DMS153 (cell line): Measurements from ENCODE around the gene SLC27A1.
"Not testable (repeated sequence)": the region's sequence is repeated elsewhere in the genome, so short reads cannot be mapped to it uniquely, and the experiment has no call there.

Experiments used
- DNase-seq: peaks from one replicate; lab custom pipeline; 2025; lab: John Stamatoyannopoulos, UW

Gene SLC27A1

DNA sequence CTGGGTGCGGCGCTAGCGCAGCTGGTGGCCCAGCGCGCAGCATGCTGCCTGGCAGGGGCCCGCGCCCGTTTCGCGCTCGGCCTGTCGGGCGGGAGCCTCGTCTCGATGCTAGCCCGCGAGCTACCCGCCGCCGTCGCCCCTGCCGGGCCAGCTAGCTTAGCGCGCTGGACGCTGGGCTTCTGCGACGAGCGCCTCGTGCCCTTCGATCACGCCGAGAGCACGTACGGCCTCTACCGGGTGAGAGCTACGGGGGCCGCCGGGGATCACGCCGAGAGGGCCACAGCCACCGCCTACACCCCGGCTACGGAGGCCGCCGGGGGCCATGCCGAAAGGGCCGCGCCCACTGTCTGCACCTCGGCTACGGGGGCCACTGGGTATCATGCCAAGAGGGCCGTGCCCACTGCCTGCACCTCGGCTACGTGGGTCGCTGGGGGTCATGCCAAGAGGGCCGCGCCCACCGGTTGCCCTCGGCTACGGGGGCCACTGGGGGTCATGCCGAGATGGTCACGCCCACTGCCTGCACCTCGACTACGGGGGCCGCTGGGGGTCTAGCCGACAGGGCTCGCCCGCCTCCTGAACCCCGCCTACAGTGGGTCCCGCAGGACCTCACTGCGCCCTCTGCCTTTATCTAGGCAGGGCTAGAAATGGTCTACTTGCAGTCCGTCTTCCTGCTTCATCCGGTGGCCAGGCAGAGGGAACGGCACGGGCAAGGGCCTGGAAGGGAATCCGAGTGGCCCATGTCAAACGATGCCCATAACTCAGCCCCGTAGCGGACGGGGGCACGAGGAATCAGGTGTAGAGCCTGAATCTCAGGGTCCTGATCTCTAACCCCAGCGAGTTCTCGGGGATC, 41.6 kb downstream of the SLC27A1 start:
- DNase-seq = peak; percentile 75

DNA sequence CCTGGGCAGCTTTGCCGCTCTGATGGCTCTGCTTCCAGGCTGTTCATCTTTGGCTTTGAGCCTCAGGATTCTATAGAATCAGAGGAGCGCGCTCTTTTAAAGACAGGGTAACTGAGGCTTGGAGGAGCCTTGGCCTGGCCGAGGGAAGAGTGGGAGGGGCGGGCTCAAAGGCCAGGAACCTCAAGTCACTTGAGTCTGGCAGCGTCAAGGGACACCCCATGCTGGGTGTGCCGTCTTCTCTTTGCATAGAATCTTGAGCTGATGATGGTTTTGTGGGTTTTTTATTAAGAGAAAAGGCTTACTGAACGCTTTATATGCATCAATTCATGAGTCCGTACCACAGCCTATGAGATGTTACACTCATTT, 42.2 kb downstream of the SLC27A1 start:
- DNase-seq = no peak

DNA sequence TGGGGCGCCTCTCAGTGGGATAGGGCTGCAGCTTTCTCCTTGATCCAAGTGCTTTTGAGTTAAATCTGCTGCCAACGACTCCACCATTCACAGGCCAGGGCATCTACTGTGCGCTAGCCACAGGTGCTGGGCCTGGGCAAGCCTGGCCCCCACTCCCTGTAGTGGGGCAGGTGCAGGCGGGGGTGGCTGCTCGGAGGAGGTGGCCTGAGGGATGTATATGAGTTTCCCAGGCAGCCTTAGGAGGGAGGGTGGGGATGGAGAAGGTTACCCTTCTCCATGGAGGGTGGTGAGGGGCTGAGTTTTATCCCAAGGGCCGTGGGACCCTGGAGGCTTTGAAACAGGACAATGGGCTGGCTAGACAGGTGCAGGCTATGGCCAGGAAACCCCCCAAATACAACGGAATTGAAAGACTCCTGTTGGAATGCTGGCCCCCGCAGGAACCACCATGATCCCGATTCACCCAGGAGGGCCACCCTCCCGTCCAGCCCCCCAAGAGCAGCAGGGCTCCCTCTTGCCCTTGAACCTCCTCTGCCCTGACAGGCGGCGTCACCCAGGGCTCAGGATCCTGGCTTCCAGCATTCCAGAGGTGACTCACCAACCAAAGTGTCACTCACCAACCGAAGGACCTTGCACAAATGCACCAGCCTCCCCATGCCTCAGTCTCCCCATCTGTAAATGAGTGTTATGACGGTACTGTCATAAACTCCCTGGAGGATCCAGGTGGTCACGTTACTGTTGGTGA, 45.3 kb downstream of the SLC27A1 start:
- DNase-seq = no peak

DNA sequence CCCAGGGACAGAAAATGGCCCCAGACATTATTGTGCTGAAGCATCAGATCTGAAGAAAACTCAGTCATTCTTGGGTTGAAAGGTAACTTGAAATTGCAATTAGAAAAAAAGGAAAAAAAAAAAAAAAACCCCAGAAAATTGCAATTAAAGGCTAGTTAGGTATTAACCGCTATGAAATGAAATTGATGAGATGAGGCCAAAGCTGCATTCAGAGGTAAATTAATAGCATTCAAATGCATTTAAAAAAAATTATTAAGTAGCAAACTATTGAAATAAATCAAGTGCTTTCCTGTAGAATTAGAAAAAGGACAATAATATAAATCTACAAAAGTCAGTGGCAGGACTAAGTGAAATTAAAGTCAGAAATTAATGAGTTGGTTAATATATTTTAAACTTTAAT, 47.6 kb downstream of the SLC27A1 start:
- DNase-seq = no peak

DNA sequence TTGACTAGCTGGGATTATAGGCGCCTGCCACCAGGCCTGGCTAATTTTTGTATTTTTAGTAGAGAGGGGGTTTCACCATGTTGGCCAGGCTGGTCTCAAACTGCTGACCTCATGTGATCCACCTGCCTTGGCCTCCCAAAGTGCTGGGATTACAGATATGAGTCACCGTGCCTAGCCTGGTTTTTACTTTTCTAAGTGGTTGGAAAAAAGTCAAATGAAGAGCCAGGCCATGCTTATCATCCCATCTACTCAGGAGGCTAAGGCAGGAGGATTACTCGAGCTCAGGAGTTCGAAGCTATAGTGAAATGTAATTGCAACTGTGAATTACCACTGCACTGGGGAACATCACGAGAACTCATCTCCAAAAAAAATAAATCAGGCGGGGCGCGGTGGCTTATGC, 48.3 kb downstream of the SLC27A1 start:
- DNase-seq = not testable (repeated sequence)

DNA sequence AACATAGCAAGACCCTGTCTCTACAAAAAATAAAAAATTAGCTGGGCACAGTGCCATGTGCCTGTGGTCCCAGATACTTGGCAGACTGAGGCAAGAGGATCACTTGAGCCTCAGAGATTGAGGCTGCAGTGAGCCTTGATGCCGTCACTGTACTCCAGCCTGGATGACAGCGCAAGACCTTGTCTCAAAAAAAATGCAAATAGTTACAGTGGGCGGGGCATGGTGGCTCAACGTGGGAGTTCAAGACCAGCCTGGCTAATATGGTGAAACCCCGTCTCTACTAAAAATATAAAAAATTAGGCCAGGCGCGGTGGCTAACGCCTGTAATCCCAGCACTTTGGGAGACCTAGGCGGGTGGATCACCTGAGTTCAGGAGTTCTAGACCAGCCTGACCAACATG, 49.6 kb downstream of the SLC27A1 start:
- no peak for DNase-seq

DNA sequence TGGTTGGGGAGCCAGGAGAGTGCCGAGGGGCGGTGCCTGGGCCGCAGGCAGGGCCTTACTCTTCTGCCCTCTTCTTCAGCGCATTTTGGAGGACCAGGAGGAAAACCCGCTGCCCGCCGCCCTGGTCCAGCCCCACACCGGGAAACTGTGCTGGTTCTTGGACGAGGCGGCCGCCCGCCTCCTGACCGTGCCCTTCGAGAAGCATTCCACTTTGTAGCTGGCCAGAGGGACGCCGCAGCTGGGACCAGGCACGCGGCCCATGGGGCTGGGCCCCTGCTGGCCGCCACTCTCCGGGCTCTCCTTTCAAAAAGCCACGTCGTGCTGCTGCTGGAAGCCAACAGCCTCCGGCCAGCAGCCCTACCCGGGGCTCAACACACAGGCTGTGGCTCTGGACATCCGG, 50.5 kb downstream of the SLC27A1 start:
- DNase-seq = no peak

DNA sequence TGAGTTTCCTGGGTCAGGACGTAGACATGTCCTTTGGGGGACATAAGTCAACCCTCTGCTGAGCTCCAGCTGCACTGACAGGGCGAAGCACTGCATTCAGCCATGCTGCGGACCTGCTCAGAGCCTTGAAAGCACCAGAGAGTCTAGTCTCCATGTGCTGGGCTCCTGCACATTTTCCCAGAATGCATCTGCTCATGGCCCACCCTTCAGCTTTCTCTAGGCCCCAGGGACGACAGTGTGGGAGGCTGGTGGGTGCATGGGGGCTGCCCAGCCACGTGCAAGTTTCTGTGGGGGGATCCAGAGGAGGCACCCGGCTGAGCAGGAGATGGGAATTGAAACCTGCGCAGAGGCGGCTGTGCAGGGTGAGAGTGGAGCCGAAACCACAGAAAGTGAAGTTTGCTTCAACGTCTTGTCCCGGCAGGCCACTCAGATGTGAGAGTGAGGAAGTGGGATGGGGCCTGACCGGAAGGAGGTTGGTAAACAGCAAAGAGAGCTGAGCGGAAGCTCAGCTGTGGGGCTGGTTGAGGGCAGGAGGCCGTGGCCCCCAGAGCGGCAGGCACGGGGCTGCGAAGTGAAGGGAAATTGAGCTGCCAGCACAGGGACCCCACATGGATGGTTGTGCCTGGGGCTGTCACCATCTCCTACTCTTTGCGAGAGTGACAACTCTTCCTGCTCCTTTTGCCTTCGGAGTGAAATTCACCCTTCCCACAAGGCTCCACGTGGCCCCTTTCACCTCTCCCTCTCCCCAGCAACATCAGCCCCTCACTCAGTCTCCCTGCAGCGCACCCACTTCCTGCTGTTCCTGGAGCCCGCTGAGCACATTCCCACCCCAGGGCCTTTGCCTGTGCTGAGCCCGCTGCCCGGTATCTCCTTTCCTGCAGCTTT, 52.9 kb downstream of the SLC27A1 start:
- no peak for DNase-seq

DNA sequence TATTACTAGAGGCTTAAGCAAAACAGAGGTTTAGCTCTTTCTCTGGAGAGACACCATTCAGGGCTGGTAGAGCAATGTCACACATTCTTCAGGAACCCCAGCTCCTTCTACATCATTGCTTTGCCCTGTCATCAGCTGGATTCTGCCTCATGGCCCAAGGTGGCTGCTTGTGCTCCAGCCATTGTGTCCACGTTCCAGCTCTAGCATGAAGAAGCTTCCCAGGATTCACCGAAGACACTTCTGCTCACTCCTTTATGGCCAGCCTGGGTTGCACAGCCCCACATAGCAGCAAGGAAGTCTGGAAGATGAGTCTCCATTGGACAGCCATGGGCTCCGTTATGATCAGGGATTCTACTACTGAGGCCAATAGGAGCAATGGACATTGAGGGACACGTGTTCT, 54.3 kb downstream of the SLC27A1 start:
- no peak for DNase-seq

DNA sequence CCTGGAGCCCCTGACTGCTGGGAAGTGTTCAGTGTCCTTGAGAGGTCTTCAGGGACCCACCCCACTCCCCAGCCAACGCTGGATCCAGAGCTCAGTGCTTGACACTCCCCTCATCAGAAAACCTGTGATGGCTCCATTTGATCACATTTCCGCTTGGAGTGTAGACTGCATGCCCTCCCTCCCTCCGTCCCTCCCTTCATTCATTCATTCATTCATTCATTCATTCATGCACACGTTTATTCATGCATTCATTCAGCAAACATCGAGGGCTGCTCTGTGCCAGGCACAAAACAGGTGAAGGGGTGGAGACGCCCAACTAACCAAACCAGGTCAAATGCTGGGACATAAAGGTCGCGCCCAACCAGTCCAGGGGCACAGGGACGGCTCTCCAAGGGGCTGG, 54.8 kb downstream of the SLC27A1 start:
- DNase-seq = no peak

DNA sequence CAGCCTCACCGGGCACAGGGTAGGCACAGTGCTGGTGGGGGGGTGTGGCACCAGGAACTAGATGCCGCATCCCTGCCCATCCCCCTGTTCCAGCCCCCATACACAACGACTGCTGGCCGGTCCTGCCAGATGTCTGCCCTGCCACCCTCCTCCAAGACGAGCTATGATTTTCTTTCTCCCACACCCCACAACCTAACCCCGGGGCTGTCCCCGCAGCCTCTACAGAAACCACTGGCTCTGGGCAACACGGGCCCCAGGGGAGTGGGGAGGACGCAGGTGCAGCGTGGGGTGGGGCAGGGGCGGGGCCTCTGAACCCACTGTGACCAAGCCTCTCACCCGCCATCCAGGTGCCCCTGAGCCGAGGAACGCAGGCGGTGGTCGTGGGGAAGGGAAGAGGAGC, 56.6 kb downstream of the SLC27A1 start:
- DNase-seq = no peak

DNA sequence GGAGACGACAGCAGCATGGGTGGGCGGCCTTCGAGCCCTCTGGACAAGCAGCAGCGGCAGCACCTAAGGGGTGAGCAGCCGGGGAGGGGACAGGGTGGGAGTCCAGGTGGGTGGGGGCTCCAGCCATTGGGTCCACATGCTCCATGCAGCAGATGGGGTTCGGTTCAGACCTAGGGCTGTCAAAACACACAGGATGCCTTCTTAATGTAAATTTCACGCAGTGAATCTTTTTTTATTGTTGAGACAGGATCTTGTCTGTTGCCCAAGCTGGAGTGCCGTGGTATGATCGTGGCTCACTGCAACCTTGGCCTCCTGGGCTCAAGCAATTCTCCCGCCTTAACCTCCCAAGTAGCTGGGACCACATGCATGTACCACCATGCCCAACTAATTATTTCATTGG, 57.0 kb downstream of the SLC27A1 start:
- DNase-seq = no peak

DNA sequence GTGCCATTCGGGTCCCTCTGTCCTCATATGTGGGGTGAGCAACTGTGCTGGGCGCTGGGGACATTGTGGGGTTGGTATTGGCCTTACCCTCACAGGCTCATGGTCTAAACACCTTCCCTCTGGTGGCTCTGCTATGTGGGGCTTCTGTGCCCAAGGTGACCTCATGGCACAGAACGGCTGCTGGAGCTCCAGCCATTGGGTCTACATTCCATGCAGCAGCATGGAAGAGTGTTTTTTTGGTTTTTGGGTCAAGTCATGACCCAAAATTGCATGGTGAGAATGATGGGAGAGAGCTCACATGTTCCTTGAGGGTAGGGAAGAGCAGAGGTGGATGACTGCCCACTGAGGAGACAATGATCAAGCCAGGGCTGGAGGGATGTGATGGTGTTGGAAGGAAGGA, 58.3 kb downstream of the SLC27A1 start:
- DNase-seq = no peak

DNA sequence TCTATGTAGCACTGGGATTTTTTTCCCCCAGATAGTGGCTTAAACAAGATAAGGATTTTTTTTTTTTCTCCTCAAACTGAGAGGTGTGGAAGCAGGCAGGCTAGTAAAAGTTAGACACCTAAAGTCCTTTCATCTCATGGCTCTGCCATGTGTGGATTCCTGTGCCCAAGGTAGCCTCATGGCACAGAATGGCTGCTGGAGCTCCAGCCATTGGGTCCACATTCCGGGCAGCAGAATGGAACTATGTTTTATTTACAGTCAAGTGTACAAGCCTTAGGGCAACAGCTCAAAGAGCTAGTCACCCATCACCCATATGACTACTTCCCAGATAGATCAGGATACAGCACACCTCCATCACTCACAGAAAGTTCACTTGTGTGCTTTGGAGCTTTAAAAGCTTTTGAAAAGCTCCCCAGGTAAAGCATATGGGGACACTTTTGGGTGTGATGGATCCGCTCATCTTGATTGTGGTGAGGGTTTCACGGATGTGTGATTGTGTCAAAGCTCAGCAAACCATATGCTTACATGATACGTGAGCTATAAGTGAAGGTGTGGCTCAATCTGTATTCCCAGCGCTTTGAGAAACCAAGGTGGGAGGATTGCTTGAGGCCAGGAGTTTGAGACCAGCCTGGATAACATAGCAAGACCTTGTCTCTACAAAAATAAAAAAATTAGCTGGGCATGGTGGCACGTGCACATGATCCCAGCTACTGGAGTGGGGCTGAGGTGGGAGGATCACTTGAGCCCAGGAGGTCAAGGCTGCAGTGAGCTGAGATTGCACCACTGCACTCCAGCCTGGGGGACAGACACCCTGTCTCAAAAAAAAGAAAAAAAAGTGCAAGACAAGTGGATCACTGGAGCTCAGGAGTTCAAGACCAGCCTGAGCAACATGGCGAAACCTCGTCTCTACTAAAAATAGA, 59.2 kb downstream of the SLC27A1 start:
- DNase-seq = no peak

DNA sequence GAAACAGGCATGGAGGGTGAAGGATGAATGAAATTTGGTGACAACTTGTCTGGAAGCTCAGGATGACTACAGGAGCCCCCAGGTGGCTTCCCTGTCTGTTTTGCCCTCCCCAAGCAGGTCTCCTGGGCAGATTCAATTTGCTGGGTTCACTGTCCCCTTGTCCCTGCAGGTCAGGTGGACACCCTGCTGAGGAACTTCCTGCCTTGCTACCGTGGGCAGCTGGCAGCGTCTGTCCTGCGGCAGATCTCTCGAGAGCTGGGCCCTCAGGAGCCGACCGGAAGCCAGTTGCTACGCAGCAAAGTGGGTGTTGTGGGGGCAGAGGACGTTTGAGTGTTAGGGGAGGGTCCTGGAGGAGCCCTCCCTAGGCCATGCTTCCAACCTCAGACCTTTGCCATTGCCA, 60.3 kb downstream of the SLC27A1 start:
- peak; percentile 78 for DNase-seq

DNA sequence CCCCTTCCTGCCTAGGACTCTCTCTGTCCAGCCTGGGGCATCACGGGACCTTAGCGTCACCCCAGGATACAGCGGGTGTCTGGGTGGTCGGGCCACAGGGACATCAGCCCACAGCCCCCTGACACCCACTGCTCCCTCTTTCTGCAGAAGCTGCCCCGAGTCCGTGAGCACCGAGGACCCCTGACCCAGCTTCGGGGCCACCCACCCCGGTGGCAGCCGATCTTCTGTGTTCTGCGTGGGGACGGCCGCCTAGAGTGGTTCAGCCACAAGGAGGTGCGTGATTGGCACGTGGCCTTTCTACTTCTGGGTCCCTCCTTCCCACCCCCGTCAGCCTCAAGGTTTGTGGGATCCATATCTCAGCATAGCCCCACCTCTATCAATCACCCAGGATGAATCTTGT, 61.8 kb downstream of the SLC27A1 start:
- DNase-seq = no peak

DNA sequence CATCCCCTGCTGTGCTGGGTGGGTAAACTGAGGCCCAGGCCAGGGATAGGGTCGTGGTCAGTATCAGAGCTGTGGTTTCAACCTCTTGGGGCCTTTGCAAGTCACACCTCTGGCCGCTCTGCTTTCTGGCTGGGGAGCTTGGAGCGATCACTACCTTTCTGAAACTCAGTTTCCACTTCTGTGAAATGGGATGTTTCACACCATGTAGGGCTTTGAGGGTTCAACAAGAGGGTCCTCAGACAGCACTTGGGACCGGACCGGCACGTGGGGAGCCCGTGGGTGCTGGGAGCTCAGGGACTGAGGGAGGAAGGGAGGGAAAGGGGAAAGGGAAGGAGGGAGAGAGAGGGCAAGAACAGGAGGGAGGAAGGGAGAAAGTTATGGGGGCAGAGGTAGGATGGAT, 62.2 kb downstream of the SLC27A1 start:
- no peak for DNase-seq

DNA sequence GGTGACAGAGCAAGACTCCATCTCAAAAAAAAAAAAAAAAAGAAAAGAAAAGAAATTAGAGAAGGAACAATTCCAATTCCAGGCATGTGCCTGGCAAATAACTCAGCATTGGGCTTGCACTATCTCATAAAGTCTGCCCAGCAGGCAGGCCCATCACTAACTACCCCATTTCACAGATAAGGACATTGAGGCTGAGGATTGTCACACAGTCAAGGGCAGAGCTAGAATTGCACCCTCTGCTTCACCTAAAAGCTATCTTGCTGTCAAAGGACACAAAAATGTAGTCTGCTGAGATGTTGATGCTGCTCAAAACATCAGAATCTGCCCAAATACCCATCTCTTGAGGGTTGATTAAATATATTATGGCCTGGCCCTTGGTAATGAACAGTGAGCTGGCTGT, 64.4 kb downstream of the SLC27A1 start:
- no peak for DNase-seq

DNA sequence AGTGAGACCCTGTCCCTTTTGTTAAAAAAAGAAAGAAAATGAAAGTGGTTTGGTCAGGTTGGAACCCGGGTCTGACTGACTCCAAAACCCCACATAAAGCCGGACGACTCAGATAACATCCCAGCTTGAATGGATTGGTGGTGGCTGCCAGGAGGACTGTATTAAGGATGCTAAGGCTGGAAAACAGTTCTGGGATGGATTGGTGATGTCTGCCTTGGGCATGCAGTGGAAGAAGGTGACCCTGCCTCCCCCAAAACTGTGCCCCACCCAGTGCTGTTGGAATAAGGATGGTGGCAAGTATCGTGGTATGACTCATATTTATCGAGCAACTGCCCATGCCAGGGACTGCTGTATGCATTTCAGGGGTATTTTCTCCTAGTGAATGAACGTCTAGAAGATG, 66.6 kb downstream of the SLC27A1 start:
- DNase-seq = no peak

DNA sequence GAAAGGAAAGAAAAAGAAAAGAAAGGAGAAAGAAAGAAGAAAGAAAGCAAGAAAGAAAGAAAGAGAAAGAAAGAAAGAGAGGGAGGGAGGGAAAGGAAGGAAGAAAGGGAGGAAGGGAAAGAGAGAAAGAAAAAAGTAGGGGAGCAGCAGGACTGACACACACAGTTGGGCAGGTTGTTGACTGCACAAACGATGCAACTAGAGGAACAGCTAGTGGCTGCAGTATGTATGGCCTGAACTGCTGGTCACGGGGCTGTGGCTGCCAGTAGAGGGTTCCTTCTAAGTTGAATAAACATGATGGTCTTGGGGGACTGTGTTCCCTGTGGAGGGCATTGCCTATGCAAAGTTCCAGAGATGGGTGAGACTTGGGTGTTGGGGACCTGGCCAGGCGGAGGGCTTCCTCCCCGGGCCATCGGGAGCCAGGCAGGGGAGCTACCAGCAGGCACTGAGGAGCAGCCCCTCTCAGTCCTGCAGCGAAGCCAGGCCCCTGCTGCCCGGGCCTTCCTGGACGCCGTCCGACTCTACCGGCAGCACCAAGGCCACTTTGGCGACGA, 68.4 kb downstream of the SLC27A1 start:
- no peak for DNase-seq
